Measurements from ENCODE around the gene SCAPER. TPM values are rescaled to one million over a fixed set of nuclear protein-coding genes. Genes with fewer than 3 reads are reported as not detected.
A peak's percentile ranks its signal among the peaks of the same experiment; 100 is the strongest.

The SCAPER gene
- polyA plus RNA-seq, 2 of the 4 experiments (the other 2 are of a cell fraction): 4.9 to 5.5 TPM

DNA sequence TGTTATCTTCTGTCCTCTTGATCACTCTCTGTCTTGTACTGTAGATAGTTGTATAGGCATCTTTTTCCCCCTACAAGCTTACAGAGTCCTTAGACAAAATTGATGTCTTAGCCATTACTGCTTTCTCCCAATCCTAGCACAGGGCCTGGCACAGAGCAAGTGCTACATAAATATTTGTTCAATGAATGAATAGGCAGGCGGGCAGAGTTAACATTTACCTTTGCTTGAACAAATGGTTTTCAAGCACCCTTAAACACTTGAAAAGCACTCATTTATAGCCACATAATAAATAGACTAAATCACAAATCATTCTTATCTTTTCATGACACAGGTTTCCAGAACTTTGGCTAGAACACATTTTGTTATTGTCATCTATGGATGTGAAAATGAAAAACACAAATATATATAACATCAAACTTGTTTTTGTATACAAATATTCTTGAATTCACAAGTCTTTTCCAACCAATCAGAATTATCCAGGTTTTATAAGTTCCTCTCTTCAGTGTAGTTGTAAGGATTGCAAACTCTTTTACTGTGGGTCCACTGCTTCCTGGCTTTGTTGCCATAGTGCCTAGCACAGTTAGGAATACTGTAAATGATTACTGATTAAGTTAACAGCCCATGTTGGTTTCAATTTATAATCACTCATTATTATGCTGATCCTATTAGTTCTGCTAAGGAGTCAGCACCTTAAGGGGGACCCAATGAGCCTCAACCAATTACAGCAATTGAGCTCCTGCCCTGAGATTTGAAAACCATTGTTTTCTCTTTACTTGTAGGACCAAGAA, 506.6 kb downstream of the SCAPER start:
- WGBS (ENCODE audit: missing lambda C conversion rate): 68% methylated on average over 1 of the region's 1 CpG
- no peaks in the 10 kb centered on the region for H3K4me1 ChIP-seq
- no peak overlapping the region for H3K4me2 ChIP-seq
- FAIRE-seq (peak; percentile 67), ATAC-seq (no peak), DNase-seq (ENCODE audit: low read depth in 1 of 2, low spot score in 1 of 2) (no peak)
- H3K4me3 ChIP-seq: no peak overlapping the region
- ChIA-PET CTCF (no interaction called here), POLR2A (interaction anchor here (0.6 kb wide), 1 partner anchor 290 kb away, joined by 7 read pairs; no protein-coding TSS in a partner anchor)
- TF ChIP-seq, protein P1, sequence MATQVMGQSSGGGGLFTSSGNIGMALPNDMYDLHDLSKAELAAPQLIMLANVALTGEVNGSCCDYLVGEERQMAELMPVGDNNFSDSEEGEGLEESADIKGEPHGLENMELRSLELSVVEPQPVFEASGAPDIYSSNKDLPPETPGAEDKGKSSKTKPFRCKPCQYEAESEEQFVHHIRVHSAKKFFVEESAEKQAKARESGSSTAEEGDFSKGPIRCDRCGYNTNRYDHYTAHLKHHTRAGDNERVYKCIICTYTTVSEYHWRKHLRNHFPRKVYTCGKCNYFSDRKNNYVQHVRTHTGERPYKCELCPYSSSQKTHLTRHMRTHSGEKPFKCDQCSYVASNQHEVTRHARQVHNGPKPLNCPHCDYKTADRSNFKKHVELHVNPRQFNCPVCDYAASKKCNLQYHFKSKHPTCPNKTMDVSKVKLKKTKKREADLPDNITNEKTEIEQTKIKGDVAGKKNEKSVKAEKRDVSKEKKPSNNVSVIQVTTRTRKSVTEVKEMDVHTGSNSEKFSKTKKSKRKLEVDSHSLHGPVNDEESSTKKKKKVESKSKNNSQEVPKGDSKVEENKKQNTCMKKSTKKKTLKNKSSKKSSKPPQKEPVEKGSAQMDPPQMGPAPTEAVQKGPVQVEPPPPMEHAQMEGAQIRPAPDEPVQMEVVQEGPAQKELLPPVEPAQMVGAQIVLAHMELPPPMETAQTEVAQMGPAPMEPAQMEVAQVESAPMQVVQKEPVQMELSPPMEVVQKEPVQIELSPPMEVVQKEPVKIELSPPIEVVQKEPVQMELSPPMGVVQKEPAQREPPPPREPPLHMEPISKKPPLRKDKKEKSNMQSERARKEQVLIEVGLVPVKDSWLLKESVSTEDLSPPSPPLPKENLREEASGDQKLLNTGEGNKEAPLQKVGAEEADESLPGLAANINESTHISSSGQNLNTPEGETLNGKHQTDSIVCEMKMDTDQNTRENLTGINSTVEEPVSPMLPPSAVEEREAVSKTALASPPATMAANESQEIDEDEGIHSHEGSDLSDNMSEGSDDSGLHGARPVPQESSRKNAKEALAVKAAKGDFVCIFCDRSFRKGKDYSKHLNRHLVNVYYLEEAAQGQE (IDR thresholded peaks at IDR 0.05): no peak
- TF ChIP-seq CHD2 (IDR thresholded peaks at IDR 0.05; ENCODE audit: low read length, partially characterized antibody) (no peak), HOXB13 (CRISPR knock-in tag; IDR thresholded peaks at IDR 0.05; ENCODE audit: low read depth) (no peak), FOSB (CRISPR knock-in tag; IDR thresholded peaks at IDR 0.05) (no peak), GATA3 (IDR thresholded peaks at IDR 0.05; ENCODE audit: borderline replicate concordance) (no peak), CBX8 (IDR thresholded peaks at IDR 0.05) (no peak), CHD4 (IDR thresholded peaks at IDR 0.05; ENCODE audit: borderline replicate concordance) (no peak), ZFP36 (IDR thresholded peaks at IDR 0.05; ENCODE audit: borderline replicate concordance, partially characterized antibody) (no peak), CEBPB (IDR thresholded peaks at IDR 0.05) (no peak), RNF2 (IDR thresholded peaks at IDR 0.05; ENCODE audit: borderline replicate concordance, low read depth) (no peak), HOXB5 (CRISPR knock-in tag; IDR thresholded peaks at IDR 0.05) (no peak), FOSL2 (IDR thresholded peaks at IDR 0.05) (no peak), FOSL2 (CRISPR knock-in tag; IDR thresholded peaks at IDR 0.05) (no peak), TFCP2L1 (CRISPR knock-in tag; IDR thresholded peaks at IDR 0.05) (no peak), BHLHE40 (IDR thresholded peaks at IDR 0.05; ENCODE audit: low read depth, low read length) (no peak), MYC (IDR thresholded peaks at IDR 0.05; ENCODE audit: borderline replicate concordance, low read length) (no peak), NPAS2 (CRISPR knock-in tag; IDR thresholded peaks at IDR 0.05; ENCODE audit: borderline replicate concordance) (no peak), POLR2AphosphoS2 (conservative IDR thresholded peaks at IDR 0.05; ENCODE audit: low read length) (no peak)
- TF ChIP-seq, protein P2, sequence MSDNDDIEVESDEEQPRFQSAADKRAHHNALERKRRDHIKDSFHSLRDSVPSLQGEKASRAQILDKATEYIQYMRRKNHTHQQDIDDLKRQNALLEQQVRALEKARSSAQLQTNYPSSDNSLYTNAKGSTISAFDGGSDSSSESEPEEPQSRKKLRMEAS (IDR thresholded peaks at IDR 0.05): no peak
- H3K9me3 ChIP-seq: no peaks in the 10 kb centered on the region
- H3K27ac ChIP-seq: no peak overlapping the region

DNA sequence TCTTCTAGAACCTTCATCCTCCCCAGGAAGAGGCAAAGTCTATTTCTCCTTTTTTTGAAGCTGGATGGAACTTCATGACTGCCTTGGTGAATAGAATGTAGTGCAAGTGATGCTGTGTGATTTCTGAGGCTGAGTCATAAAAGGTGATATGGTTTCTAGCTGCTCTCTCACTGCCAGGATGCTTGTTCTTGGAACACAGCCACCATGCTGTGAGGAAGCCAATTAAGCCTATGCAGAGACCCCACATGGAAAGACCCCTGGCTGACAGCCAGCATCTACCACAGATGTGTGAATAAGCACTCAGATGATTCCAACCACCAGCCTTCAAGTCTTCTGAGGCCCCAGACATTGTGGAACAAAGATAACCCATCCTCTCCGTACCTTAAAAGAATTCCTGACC, 511.5 kb downstream of the SCAPER start:
- no peaks in the 10 kb centered on the region for H3K9me3 ChIP-seq
- 86% methylated on average over 1 of the region's 1 CpG for WGBS (ENCODE audit: missing lambda C conversion rate)
- H3K4me2 ChIP-seq: no peak overlapping the region
- H3K27ac ChIP-seq: no peak overlapping the region
- POLR2A ChIA-PET: no interaction called here
- ATAC-seq (no peak), DNase-seq (ENCODE audit: low read depth in 1 of 2, low spot score in 1 of 2) (no peak), FAIRE-seq (no peak)
- H3K4me3 ChIP-seq: no peak overlapping the region
- H3K4me1 ChIP-seq: peaks cover 6% of the 10 kb centered on the region; the same call in 1 of the 3 replicates
- TF ChIP-seq, protein P3, sequence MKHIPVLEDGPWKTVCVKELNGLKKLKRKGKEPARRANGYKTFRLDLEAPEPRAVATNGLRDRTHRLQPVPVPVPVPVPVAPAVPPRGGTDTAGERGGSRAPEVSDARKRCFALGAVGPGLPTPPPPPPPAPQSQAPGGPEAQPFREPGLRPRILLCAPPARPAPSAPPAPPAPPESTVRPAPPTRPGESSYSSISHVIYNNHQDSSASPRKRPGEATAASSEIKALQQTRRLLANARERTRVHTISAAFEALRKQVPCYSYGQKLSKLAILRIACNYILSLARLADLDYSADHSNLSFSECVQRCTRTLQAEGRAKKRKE (CRISPR knock-in tag; IDR thresholded peaks at IDR 0.05; ENCODE audit: low read depth): no peak
- TF ChIP-seq KDM5A (IDR thresholded peaks at IDR 0.05) (no peak), FOSB (CRISPR knock-in tag; IDR thresholded peaks at IDR 0.05) (no peak), ZSCAN20 (CRISPR knock-in tag; IDR thresholded peaks at IDR 0.05) (no peak), HOXB13 (CRISPR knock-in tag; IDR thresholded peaks at IDR 0.05; ENCODE audit: low read depth) (no peak), NFE2L2 (conservative IDR thresholded peaks at IDR 0.05; ENCODE audit: low read length) (no peak)
- TF ChIP-seq, protein P4, sequence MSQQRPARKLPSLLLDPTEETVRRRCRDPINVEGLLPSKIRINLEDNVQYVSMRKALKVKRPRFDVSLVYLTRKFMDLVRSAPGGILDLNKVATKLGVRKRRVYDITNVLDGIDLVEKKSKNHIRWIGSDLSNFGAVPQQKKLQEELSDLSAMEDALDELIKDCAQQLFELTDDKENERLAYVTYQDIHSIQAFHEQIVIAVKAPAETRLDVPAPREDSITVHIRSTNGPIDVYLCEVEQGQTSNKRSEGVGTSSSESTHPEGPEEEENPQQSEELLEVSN (IDR thresholded peaks at IDR 0.05; ENCODE audit: borderline replicate concordance, low read depth): no peak
- TF ChIP-seq, protein P5, sequence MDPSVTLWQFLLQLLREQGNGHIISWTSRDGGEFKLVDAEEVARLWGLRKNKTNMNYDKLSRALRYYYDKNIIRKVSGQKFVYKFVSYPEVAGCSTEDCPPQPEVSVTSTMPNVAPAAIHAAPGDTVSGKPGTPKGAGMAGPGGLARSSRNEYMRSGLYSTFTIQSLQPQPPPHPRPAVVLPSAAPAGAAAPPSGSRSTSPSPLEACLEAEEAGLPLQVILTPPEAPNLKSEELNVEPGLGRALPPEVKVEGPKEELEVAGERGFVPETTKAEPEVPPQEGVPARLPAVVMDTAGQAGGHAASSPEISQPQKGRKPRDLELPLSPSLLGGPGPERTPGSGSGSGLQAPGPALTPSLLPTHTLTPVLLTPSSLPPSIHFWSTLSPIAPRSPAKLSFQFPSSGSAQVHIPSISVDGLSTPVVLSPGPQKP (IDR thresholded peaks at IDR 0.05; ENCODE audit: low read depth, low read length): no peak
- CTCF ChIA-PET: interaction anchor here (2.0 kb wide), 1 partner anchor 8 kb away, joined by 5 read pairs; no protein-coding TSS in a partner anchor

Data from A549 (cell line).